AG09319 (cell line): Measurements from ENCODE around the gene KIAA1958.
"Not testable (repeated sequence)": the region's sequence is repeated elsewhere in the genome, so short reads cannot be mapped to it uniquely, and the experiment has no call there.

Source experiments
- DNase-seq: peaks from one replicate; pipeline ENCODE4 v3.0.0-alpha.2; 2010; ENCODE audit warnings: low read depth; ENCODE audit errors: extremely low read depth
- CTCF ChIP-seq: IDR thresholded peaks from 2 replicates; pipeline ENCODE4 v1.5.1; 2011; ENCODE audit warnings: low read depth, mild to moderate bottlenecking, inconsistent platforms, low read length, moderate library complexity

KIAA1958 gene

GRCh38 chr9:112572416-112572815 is 85.8 kb downstream of the KIAA1958 start:
- TF ChIP-seq CTCF, result no peak
- DNase-seq, result no peak

- no peak for TF ChIP-seq CTCF
- DNase-seq, result no peak
These were observed 87.4 kb downstream of the KIAA1958 start for GRCh38 chr9:112574008-112574407.

- DNase-seq, result no peak
- TF ChIP-seq CTCF, result no peak
These were observed 88.5 kb downstream of the KIAA1958 start for GRCh38 chr9:112575107-112575506.

- DNase-seq, result no peak
- no peak for TF ChIP-seq CTCF
These were observed 95.0 kb downstream of the KIAA1958 start for GRCh38 chr9:112581469-112582176.

GRCh38 chr9:112582371-112583262 is 96.0 kb downstream of the KIAA1958 start:
- TF ChIP-seq CTCF, result no peak
- DNase-seq, result no peak

GRCh38 chr9:112586599-112587155 is 100.0 kb downstream of the KIAA1958 start:
- DNase-seq, result no peak
- no peak for TF ChIP-seq CTCF

GRCh38 chr9:112591875-112592274 is 105.2 kb downstream of the KIAA1958 start:
- not testable (repeated sequence) for DNase-seq
